ENCODE data around the gene CAPN9.

The CAPN9 gene

GRCh38 chr1:230784163-230784562 lies 37.0 kb downstream of the CAPN9 start:
- FAIRE-seq (no peak), DNase-seq (ENCODE audit: insufficient read length) (no peak)
- no peak for TF ChIP-seq POLR2AphosphoS5 (IDR thresholded peaks at IDR 0.05; ENCODE audit: low read depth, low read length)
- TF ChIP-seq POLR2A (IDR thresholded peaks at IDR 0.05; ENCODE audit: low read depth, low read length): no peak

DNA sequence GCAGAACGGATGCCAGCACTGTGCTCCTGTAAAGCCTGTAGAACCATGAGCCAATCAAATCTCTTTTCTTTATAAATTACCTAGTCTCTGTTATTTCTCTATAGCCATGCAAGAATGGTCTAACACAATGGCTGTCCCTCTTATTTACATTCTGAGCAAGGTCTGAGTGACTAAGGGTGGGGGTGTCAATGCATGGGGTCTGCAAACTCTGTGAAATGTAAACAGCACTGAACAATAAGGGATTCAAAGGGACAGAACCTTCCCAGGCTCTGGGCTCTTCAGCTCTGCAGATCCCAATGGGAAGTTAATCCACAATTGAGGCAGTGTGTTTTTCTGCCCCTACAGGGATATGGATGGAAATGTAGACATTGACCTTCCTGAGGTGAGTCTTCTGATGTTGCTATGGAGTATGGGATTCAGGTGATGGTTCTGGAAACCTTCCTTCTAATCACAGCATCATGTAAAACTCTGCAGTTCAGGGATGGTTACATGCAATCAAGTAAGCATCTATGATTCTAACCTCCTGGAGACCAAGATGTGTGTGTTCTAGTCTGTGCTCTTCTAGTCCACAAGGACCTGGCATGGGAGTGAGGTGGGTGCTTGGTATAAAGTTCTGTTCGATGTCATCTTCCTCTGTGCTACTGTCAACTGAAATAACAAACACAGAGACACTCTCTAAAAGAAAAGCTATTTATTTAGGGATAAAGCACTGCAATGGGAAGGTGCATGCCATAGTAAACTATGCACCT lies 38.6 kb downstream of the CAPN9 start:
- no peak for DNase-seq (ENCODE audit: insufficient read length)
- no peak for FAIRE-seq
- TF ChIP-seq POLR2A (IDR thresholded peaks at IDR 0.05; ENCODE audit: low read depth, low read length) (no peak), POLR2AphosphoS5 (IDR thresholded peaks at IDR 0.05; ENCODE audit: low read depth, low read length) (no peak), TAF1 (IDR thresholded peaks at IDR 0.05; ENCODE audit: borderline replicate concordance, low read depth, low read length) (no peak)

GRCh38 chr1:230786385-230786753 lies 39.2 kb downstream of the CAPN9 start:
- FAIRE-seq (no peak), DNase-seq (ENCODE audit: insufficient read length) (no peak)
- TF ChIP-seq POLR2A (IDR thresholded peaks at IDR 0.05; ENCODE audit: low read depth, low read length): no peak
- TF ChIP-seq TAF1 (IDR thresholded peaks at IDR 0.05; ENCODE audit: borderline replicate concordance, low read depth, low read length): no peak
- TF ChIP-seq POLR2AphosphoS5 (IDR thresholded peaks at IDR 0.05; ENCODE audit: low read depth, low read length): no peak

DNA sequence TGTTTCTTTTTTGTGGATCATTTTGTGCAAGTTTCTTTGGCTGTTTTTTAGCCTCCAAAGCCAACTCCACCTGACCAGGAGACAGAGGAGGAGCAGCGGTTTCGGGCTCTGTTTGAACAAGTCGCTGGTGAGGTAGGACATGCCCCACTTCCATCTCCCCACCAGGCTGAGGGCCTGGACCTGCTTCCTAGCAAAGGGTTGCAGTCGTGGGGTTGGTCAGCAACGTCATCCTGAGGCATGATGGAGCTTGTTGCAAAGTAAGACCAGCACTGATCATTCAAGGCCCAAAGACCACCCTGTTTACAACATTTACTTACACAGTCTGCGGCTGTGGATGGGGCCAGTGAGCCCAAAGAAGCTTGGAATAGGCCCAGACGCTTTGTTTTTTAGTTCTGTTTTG lies 40.3 kb downstream of the CAPN9 start:
- FAIRE-seq: no peak
- no peak for TF ChIP-seq TAF1 (IDR thresholded peaks at IDR 0.05; ENCODE audit: borderline replicate concordance, low read depth, low read length)
- TF ChIP-seq POLR2A (IDR thresholded peaks at IDR 0.05; ENCODE audit: low read depth, low read length): no peak
- no peak for TF ChIP-seq POLR2AphosphoS5 (IDR thresholded peaks at IDR 0.05; ENCODE audit: low read depth, low read length)

DNA sequence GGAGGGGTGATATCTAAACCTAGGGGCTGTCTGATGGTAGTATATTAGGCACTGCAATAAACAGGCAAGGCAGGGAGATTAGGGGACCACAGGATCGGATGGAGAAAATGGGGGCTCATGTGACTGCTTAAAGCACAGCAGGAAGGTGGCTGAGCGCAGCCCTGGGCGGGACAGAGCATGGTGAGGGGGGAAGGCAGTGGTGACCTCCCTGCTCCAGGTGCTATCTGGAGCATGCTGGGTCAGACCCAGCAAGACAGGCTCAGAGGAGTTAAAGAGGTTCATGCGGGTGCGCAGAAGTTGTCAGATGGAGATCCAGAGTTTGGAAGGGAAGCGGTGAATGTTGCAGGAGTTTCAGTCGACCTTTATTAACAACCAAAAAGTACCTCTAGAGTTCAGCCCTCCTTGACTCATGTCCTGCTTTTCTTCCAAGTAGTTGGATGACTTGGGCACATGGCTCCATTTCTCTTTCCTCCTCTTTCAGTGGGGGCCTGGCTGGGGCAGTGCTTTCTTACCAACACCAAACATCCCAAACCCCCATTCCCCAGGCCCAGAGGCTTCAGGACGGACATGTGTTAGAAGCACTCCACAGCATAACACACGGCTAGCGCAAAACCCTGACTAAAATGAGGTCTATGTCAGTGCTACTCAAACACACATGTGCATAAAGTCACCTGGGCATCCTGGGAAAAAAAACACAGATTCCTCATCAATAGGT lies 41.5 kb downstream of the CAPN9 start:
- FAIRE-seq (no peak), DNase-seq (ENCODE audit: insufficient read length) (no peak)
- TF ChIP-seq TAF1 (IDR thresholded peaks at IDR 0.05; ENCODE audit: borderline replicate concordance, low read depth, low read length) (no peak), POLR2AphosphoS5 (IDR thresholded peaks at IDR 0.05; ENCODE audit: low read depth, low read length) (no peak), POLR2A (IDR thresholded peaks at IDR 0.05; ENCODE audit: low read depth, low read length) (no peak)

More for the DNA sequence above, 40.3 kb downstream of the CAPN9 start:
- no peak for DNase-seq (ENCODE audit: insufficient read length)

GRCh38 chr1:230790026-230790425 lies 42.8 kb downstream of the CAPN9 start:
- FAIRE-seq: no peak
- no peak for DNase-seq (ENCODE audit: insufficient read length)
- TF ChIP-seq POLR2A (IDR thresholded peaks at IDR 0.05; ENCODE audit: low read depth, low read length) (no peak), TAF1 (IDR thresholded peaks at IDR 0.05; ENCODE audit: borderline replicate concordance, low read depth, low read length) (no peak), POLR2AphosphoS5 (IDR thresholded peaks at IDR 0.05; ENCODE audit: low read depth, low read length) (no peak)

- no peak for TF ChIP-seq POLR2A (IDR thresholded peaks at IDR 0.05; ENCODE audit: low read depth, low read length)
- no peak for TF ChIP-seq TAF1 (IDR thresholded peaks at IDR 0.05; ENCODE audit: borderline replicate concordance, low read depth, low read length)
- no peak for TF ChIP-seq POLR2AphosphoS5 (IDR thresholded peaks at IDR 0.05; ENCODE audit: low read depth, low read length)
- FAIRE-seq: no peak
- no peak for DNase-seq (ENCODE audit: insufficient read length)
Observed at GRCh38 chr1:230791986-230792564, 44.9 kb downstream of the CAPN9 start.

DNA sequence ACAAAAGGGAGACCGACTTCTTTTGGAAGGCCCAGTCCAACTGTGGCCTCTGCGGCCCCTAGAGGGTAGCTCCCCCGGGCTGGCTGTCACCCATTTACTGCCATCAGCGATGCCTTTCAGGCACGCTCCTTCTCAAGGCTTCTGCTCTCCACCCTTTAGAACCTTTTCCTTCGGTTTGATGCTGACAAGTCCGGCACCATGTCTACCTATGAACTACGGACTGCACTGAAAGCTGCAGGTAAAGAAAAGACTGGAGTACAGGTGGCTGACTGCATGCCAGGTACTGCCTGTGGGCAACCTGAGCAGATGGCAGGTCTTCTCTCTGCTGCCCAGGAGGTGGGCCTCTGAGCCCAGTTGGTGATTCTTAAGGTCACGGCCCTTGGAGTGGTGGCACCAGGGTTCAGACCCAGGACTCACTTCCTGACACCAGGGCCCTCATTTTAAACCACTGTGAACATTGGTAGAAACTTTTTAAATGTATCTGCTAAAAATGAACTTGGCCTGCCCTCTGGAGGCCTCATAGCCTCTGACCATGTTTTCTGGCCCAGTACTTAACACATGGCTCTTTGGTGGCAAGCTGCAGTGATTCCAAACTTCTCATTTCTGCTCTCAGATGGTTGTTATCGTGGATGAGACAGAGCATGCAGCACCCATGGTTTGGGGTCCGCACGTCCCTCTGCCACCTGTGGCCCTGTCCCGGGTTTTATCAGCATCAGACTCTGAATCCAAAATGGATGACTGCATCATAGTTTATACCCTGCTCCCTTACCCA lies 45.7 kb downstream of the CAPN9 start:
- DNase-seq (ENCODE audit: insufficient read length): no peak
- FAIRE-seq: no peak
- TF ChIP-seq POLR2AphosphoS5 (IDR thresholded peaks at IDR 0.05; ENCODE audit: low read depth, low read length) (no peak), POLR2A (IDR thresholded peaks at IDR 0.05; ENCODE audit: low read depth, low read length) (no peak), TAF1 (IDR thresholded peaks at IDR 0.05; ENCODE audit: borderline replicate concordance, low read depth, low read length) (no peak)

DNA sequence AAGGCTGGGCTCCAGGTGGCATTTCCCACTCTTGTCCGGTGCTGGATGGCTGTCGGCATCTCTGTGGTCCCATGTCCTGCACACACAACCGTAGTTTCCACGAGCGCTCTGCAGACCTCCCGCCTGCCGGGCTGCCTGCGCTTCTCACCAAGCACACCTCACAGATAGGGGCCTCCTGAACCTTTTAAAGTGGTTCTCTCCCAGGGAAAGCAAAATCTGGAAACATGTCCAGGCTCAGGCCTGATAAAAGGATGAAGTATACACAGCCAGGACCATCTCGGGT lies 46.2 kb downstream of the CAPN9 start:
- DNase-seq (ENCODE audit: insufficient read length) (no peak), FAIRE-seq (no peak)
- no peak for TF ChIP-seq POLR2A (IDR thresholded peaks at IDR 0.05; ENCODE audit: low read depth, low read length)
- no peak for TF ChIP-seq POLR2AphosphoS5 (IDR thresholded peaks at IDR 0.05; ENCODE audit: low read depth, low read length)
- no peak for TF ChIP-seq TAF1 (IDR thresholded peaks at IDR 0.05; ENCODE audit: borderline replicate concordance, low read depth, low read length)

DNA sequence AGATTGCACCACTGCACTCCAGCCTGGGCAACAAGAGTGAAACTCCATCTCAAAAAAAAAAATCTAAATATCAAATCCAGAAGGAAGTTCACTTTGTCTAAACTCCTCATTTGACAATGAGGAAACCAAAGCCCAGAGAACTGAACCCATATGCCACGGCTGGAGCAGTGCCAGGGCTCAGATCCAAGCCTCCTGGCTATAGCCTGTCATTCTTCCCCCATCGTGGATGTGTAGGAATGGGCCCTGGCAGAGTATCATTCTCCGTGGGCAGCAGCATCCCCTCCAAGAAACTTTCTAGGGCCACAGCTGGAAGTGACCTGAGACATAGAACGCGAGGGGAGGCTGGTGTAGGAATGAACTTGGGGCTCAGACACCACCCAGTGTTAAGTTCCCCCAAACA lies 47.2 kb downstream of the CAPN9 start:
- DNase-seq (ENCODE audit: insufficient read length): no peak
- no peak for FAIRE-seq
- TF ChIP-seq POLR2AphosphoS5 (IDR thresholded peaks at IDR 0.05; ENCODE audit: low read depth, low read length): no peak
- no peak for TF ChIP-seq TAF1 (IDR thresholded peaks at IDR 0.05; ENCODE audit: borderline replicate concordance, low read depth, low read length)
- TF ChIP-seq POLR2A (IDR thresholded peaks at IDR 0.05; ENCODE audit: low read depth, low read length): no peak

- TF ChIP-seq TAF1 (IDR thresholded peaks at IDR 0.05; ENCODE audit: borderline replicate concordance, low read depth, low read length) (no peak), POLR2A (IDR thresholded peaks at IDR 0.05; ENCODE audit: low read depth, low read length) (no peak), POLR2AphosphoS5 (IDR thresholded peaks at IDR 0.05; ENCODE audit: low read depth, low read length) (no peak)
- DNase-seq (ENCODE audit: insufficient read length): no peak
- FAIRE-seq: no peak
Observed at GRCh38 chr1:230794871-230795605, 47.9 kb downstream of the CAPN9 start.

All from GM12892 (cell line).